PFSK-1 (cell line): Measurements from ENCODE around the gene FAM114A2.

Experiments
- FOXP2 ChIP-seq: optimal IDR thresholded peaks from 2 replicates; pipeline ENCODE3; 2011; ENCODE audit warnings: borderline replicate concordance, control low read depth, inconsistent platforms; ENCODE audit not compliant: insufficient read depth; ENCODE audit errors: extremely low read length, extremely low read depth
- POLR2AphosphoS5 ChIP-seq: IDR thresholded peaks from 2 replicates; pipeline ENCODE4 v1.6.1; 2012; ENCODE audit warnings: low read depth, mild to moderate bottlenecking, control low read depth, low read length, moderate library complexity
- REST ChIP-seq, 2 experiments: IDR thresholded peaks; 2 replicates each; pipeline versions ENCODE4 v1.6.1 to v1.8.0; 2011 to 2012; ENCODE audit warnings: low read depth in 2 of 2, low read length in 2 of 2, control low read depth in 1 of 2, inconsistent platforms in 1 of 2, mild to moderate bottlenecking in 1 of 2, moderate library complexity in 1 of 2; ENCODE audit not compliant: insufficient read depth in 1 of 2
- SIN3A ChIP-seq: IDR thresholded peaks from 2 replicates; pipeline ENCODE4 v1.6.1; 2012; ENCODE audit warnings: mild to moderate bottlenecking, low read length, moderate library complexity, borderline replicate concordance; ENCODE audit not compliant: insufficient read depth
- TAF1 ChIP-seq: IDR thresholded peaks from 2 replicates; pipeline ENCODE4 v1.6.1; 2012; ENCODE audit warnings: low read length, control low read depth, borderline replicate concordance; ENCODE audit not compliant: insufficient read depth

The FAM114A2 gene

GRCh38 chr5:154084062-154084639 is 45.4 kb upstream of the FAM114A2 start:
- no peak for TF ChIP-seq TAF1
- no peak for TF ChIP-seq SIN3A
- no peak for TF ChIP-seq REST (IDR thresholded peaks at IDR 0.05; ENCODE audit: insufficient read depth in 1 of 2, low read depth in 2 of 2, low read length in 2 of 2)
- no peak for TF ChIP-seq FOXP2
- no peak for TF ChIP-seq POLR2AphosphoS5

GRCh38 chr5:154081246-154081645 is 42.5 kb upstream of the FAM114A2 start:
- no peak for TF ChIP-seq FOXP2
- no peak for TF ChIP-seq SIN3A
- no peak for TF ChIP-seq REST (IDR thresholded peaks at IDR 0.05; ENCODE audit: insufficient read depth in 1 of 2, low read depth in 2 of 2, low read length in 2 of 2)
- TF ChIP-seq POLR2AphosphoS5, result no peak
- TF ChIP-seq TAF1, result no peak

GRCh38 chr5:154078272-154078671 is 39.6 kb upstream of the FAM114A2 start:
- TF ChIP-seq FOXP2 (no peak), REST (IDR thresholded peaks at IDR 0.05; ENCODE audit: insufficient read depth in 1 of 2, low read depth in 2 of 2, low read length in 2 of 2) (no peak; a peak in 1 of 4 replicates), TAF1 (no peak), POLR2AphosphoS5 (no peak), SIN3A (no peak)

- no peak for TF ChIP-seq REST (IDR thresholded peaks at IDR 0.05; ENCODE audit: insufficient read depth in 1 of 2, low read depth in 2 of 2, low read length in 2 of 2)
- TF ChIP-seq TAF1, result no peak
- no peak for TF ChIP-seq SIN3A
- TF ChIP-seq FOXP2, result no peak
- TF ChIP-seq POLR2AphosphoS5, result no peak
Measured at GRCh38 chr5:154077696-154078095, 39.0 kb upstream of the FAM114A2 start.

- TF ChIP-seq FOXP2, result no peak
- no peak for TF ChIP-seq TAF1
- TF ChIP-seq REST (IDR thresholded peaks at IDR 0.05; ENCODE audit: insufficient read depth in 1 of 2, low read depth in 2 of 2, low read length in 2 of 2), result no peak
- TF ChIP-seq SIN3A, result no peak
- no peak for TF ChIP-seq POLR2AphosphoS5
Measured at GRCh38 chr5:154076240-154076922, 37.7 kb upstream of the FAM114A2 start.
